PC-3 (cell line): ENCODE results near the gene MYB.

Experiments used
- CTCF ChIP-seq: fragments of 300-600 bp; sonication (generic); conservative IDR thresholded peaks from 2 replicates; pipeline ENCODE4 v1.5.1; 2017; ENCODE audit warnings: antibody characterized with exemption, low read depth, mild to moderate bottlenecking, low read length
- EZH2 ChIP-seq: fragments of 300-600 bp; sonication (generic); IDR thresholded peaks from one replicate; pipeline ENCODE4 v1.6.1; 2017; ENCODE audit warnings: antibody characterized with exemption, mild to moderate bottlenecking, low read length; ENCODE audit not compliant: unreplicated experiment
- EZH2phosphoT487 ChIP-seq: fragments of 300-600 bp; sonication (generic); IDR thresholded peaks from 2 replicates; pipeline ENCODE4 v1.6.1; 2018; ENCODE audit warnings: mild to moderate bottlenecking, antibody characterized with exemption, low read length, borderline replicate concordance

GRCh38 chr6:135256866-135257265, 75.8 kb downstream of the MYB start:
- TF ChIP-seq EZH2 (no peak), CTCF (no peak), EZH2phosphoT487 (no peak)
